ENCODE results near the gene SPACDR.
A peak's percentile ranks its signal among the peaks of the same experiment; 100 is the strongest.

SPACDR gene

DNA sequence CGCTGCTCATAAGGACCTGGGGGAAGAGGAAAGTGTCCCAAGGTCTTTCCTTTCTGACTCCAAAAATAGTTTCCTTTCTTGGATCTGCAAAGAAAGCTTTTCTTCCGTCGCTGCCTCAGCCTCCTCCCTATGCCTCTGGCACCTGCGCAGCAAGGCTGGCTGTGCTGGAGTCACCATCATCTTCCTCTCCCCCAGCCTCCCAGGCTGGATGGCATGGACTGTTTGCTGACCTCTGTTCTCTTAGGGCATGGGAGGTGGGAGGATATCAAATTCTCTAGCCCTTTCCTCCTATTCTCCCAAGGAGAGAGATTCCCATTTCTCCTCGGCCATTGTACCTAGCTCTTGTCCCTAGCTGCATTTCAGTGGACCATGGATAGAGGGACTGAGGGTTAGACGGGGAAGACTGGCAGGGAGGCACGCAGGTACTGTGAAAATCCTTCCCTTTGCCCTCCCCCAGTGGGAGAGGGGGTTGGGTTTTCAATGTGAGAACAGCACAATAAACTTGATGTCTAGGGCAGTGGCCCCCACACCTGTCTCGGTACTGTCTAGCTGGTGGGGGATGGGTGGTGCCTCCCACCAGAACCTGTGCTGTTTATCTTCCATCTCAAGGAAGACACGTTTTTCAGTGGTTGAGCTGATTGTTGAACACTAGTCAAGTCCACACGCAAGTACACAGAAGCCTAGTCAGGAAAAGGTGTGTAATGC lies 30.3 kb downstream of the SPACDR start:
- DNase-seq, result no peak

DNA sequence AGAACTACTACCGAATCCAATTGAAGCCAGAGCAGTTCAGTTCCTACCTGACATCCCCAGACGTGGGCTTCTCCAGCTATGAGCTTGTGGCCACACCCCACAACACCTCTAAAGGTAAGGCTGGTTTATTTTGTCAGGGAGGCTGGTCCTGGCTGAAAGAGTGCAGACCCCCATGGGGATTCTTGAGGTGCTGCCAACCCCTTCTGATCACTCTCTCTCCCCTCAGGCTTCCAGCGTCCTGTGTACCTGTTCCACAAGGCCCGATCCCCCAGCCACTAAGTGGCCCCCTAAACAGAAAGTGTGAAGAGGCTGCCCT lies 30.8 kb downstream of the SPACDR start:
- DNase-seq, result no peak

DNA sequence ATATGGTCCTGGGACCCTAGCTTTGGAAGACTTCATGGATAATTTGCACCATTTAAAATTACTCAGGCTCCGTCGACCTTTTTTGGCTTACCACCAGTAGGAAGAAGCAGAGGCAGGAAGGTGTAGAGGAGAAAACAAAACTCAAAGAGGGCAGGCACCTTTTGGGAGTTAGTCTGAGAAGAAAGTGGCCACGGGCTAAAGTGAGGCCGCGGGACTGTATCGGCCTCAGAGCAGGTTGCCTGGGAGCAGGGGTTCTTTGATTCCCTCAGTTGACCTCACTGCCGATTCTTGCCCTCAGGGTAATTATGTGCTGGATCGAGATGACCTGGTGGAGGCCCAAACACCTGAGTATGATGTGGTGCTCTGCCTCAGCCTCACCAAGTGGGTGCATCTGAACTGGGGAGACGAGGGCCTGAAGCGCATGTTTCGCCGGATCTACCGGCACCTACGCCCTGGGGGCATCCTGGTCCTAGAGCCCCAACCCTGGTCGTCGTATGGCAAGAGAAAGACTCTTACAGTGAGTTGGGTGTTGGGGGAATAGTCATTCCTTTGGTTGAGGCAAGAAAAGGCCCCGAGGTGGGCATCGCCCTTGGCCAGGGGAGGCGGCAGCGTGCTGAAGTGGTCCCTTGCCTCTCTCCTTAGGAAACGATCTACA lies 31.3 kb downstream of the SPACDR start:
- DNase-seq, result no peak

DNA sequence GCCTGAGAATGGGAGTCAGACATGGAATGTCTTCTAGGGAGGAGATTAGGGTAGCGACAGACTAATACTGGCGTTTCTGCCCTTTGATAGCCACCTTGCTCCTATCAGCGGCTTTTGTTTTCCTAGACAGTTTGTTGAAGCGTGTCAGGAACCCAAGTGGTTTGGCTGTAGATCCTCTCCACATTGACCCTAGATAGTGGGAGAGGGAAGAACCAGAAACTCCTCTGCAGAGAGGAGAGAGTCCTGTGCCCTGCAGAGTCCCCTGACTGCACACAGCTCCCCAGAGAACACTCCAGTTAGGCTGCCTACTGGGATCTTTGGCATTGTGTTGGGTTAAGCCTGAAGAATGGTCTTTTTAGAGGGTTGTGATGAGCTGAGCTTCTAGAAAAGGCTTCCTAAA lies 32.0 kb downstream of the SPACDR start:
- DNase-seq, result no peak

DNA sequence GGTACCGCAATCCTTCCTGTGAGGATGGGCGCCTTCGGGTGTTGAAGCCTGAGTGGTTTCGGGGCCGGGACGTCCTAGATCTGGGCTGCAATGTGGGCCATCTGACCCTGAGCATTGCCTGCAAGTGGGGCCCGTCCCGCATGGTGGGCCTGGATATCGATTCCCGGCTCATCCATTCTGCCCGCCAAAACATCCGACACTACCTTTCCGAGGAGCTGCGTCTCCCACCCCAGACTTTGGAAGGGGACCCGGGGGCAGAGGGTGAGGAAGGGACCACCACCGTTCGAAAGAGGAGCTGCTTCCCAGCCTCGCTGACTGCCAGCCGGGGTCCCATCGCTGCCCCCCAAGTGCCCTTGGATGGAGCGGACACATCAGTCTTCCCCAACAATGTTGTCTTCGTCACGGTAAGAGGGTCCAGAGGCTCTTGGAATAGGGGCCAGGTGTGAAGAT lies 32.7 kb downstream of the SPACDR start:
- DNase-seq, result no peak

DNA sequence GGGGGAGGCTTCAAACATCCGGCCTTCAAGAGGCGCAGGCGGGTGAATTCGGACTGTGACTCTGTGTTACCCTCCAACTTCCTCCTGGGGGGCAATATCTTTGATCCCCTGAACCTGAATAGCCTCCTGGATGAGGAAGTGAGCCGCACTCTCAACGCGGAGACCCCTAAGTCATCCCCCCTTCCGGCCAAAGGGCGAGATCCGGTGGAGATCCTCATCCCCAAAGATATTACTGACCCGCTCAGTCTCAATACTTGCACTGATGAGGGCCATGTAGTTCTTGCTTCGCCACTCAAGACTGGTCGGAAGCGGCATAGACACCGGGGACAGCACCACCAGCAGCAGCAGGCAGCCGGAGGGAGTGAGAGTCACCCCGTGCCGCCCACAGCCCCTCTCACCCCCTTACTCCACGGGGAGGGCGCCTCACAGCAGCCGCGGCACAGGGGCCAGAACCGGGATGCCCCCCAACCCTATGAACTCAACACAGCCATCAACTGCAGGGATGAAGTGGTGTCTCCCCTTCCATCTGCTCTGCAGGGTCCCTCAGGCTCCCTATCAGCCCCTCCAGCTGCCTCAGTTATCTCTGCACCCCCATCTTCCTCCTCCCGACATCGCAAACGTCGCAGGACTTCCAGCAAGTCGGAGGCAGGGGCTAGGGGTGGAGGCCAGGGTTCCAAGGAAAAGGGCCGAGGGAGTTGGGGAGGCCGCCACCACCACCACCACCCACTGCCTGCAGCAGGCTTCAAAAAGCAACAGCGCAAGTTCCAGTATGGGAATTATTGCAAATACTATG lies 33.4 kb downstream of the SPACDR start:
- no peak for DNase-seq

DNA sequence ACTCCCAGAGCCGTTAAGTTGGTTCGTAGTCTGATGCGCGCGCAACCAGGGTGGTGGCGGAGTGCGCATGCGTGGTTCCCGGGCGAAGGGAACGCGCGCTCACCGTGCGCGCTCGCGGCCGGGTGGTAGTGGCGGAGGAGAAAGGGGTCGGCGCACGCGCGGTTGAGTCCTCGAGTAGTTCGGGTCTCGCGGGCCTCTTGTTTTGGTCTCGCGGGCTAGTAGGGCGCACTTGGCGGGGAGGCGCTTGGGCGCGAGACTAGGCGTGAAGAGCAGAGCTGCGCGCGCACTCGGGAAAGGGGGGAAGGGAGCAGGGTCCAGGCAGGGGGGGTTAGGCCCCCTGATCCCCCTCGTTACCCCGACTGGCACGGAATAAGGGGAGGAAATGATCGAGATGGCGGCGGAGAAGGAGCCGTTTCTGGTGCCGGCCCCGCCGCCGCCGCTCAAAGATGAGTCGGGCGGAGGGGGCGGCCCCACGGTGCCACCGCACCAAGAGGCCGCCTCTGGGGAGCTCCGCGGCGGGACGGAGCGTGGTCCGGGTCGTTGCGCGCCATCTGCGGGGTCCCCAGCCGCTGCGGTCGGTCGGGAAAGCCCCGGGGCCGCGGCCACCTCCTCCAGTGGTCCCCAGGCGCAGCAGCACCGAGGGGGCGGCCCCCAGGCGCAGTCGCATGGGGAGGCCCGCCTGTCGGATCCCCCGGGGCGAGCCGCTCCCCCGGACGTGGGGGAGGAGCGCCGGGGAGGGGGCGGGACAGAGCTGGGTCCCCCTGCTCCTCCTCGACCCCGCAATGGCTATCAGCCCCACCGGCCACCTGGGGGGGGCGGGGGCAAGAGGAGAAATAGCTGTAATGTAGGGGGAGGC lies 34.2 kb downstream of the SPACDR start, which contains the start of gene MEPCE:
MEPCE (plus strand) TSS at position 195 of the 856 bp plus-strand sequence; CDS start at position 383, 188 bp downstream.
- peak; percentile 94 for DNase-seq

DNA sequence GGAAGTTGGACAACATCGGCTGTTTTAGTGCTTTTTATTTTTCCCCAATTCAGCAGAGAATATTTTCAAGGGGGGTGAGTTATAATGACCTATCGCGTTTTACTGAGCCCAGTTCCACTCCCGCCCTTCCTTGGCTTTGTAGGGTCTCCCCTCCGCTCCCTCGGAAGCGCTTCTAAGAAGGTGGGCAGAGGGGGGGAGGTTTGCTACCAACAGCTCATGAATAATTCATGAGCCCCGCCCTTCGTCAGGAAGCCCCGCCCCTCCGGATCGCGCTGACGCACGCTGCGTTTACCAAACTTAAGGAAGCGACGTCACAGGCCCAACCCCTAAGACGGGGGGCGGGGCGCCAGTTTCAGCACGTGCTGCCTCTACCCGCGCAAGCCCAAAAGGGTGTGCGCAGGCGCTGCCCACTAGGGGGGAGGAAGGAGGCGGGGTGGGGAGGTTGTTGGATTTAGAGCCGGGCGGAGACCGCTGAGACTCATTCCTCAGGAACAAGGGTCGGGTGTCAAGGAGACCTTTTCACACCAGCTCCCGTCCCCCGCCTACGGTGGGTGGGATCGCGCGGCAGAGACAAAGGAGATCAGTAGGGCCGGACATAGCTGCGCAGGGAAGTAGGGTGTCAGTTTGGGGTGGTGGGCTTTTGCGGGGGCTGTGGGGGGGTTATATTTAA lies 35.0 kb downstream of the SPACDR start:
- peak; percentile 99 for DNase-seq

DNA sequence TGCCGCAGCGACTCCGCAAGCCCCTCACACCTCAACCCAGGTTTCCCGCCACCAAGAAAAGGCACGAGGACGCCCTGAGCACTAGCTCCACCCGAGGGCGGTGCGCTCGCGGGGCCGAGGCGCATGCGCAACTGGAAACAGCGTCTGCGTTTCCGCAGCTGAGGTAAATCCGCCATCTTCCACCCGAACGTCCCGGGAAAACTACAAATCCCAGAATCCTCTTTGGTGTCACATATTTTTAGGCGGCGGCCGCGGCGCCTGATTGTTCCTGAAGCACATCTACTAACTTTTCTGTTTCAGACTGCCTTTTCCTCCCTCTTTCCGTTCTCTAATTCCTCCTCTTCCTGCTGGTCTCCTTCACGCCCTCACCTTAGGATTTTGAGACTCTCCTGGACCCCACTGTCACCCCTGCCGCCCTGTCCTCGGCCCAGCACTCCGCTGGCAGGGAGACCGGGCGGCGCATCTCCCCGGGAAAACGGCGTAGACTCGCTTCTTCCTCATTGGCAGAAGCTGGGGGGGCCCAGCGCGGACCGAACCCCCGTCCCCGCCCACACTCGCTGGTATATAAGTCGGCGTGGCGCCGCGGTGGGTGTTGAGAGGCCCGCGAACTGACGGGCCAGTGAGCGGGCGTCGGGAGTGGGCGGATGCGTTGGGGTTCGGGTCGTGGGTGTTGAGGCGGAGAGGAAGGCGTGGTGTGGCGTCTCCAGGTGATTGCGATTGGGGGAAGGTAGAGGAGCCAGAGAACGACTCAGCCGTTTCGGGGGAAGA lies 35.7 kb downstream of the SPACDR start, which contains the start of gene ZCWPW1:
ZCWPW1 (minus strand) TSS at position 505 of the 768 bp plus-strand sequence. CDS start 8,054 bp downstream, outside the sequence.
- DNase-seq, result peak; percentile 95

DNA sequence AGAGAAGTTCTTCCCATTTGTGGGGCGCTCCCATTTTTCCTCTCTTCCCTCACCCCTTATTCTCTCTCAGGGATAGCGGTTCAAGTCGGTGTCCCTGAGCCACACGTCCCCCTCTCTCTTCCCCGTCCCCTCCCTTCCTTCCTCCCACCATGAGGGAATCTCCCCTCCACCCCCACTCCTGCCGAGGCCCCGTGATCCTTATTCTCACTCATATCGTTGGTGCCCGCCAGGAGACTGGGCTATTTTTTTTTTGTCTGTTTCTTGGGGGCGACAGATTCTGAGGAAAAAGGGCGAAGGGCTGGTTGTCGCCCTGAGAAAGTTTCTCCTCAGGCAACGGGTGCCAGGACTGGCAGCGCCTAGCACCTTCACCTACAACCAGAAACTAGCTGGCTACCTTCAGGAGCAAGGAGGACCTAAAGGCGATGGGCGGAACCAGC lies 36.3 kb downstream of the SPACDR start:
- no peak for DNase-seq

DNA sequence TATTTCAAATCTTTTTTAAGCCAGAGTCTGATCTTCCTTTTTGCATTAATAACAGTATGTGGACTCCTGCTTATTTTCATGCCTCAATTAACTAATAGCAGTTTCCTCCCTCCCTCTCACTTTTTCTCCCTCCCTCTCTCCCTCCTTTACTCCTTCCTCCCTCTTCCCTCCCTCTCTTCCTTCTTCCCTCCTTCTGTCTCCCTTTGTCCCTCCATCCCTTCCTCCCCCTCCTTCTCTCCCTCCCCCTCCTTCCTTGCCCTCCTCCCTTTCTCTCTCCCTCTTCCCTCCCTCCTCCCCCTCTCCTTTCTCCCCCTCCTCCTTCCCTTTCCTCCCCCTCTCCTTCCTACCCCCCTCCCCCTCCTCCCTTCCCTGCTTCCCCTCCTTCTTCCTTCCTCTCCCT lies 37.5 kb downstream of the SPACDR start:
- DNase-seq, result no peak

DNA sequence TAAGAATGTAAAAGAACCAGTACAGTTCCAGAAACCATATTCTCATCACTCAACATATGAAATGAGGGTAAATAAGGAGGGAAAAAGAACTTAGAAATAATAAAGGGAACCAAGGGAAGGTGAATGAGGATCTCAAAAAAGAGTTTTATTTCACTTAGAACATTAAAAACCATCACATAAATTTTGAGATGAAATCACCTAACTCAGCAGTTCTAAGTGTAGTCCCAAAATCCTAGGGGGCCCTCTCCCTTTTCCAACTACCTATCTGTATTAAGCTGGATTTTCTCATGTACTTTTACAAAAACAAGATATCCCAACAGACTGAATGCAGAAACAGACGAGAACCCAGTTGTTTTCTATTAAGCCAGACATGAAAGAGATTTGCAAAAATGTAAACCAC lies 38.7 kb downstream of the SPACDR start:
- DNase-seq, result no peak

DNA sequence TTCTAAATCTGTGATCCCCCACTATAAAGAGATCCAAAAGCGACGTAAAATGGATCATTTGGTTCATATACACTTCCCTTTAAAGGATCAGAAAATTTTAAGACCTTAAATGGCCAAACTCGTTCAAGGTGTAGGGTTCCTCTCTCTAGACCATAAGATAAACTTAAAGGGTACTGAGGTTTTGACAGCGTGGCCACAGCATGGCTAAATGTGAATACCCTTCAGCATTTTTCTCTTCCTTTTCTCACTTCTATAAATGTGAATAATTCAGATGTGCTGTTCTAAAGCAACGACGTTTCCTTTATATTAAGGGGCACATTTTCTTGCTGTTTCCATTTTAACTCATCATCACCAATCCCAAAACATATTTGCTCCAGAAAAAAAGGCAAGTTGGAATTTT lies 40.7 kb downstream of the SPACDR start:
- DNase-seq, result no peak

DNA sequence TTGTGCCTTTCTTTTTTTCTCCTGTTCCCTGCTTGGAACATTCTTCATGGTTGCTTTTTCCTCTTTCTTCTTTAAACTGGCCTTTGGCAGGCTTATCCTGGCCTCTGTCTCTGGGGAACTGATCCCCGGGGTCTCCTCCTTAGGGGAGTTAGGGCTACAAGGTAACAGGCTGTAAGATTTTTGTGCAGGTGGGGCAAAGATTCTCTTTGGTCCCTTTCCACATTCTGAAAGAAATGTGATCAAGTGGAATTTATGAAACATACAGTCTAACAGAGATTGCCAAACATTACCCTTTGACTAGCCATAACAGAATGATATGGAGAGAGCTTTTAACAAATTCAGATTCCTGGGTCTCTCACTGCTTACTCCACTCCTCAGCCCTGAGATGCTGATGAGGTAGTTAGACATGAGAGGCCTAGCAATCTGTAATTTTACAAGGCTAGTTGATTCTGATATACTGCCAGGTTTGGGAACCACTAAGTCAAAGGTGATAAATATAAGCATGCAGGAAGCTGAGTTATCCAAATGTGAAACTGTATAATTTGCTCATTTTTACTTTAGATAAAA lies 44.3 kb downstream of the SPACDR start:
- no peak for DNase-seq

DNA sequence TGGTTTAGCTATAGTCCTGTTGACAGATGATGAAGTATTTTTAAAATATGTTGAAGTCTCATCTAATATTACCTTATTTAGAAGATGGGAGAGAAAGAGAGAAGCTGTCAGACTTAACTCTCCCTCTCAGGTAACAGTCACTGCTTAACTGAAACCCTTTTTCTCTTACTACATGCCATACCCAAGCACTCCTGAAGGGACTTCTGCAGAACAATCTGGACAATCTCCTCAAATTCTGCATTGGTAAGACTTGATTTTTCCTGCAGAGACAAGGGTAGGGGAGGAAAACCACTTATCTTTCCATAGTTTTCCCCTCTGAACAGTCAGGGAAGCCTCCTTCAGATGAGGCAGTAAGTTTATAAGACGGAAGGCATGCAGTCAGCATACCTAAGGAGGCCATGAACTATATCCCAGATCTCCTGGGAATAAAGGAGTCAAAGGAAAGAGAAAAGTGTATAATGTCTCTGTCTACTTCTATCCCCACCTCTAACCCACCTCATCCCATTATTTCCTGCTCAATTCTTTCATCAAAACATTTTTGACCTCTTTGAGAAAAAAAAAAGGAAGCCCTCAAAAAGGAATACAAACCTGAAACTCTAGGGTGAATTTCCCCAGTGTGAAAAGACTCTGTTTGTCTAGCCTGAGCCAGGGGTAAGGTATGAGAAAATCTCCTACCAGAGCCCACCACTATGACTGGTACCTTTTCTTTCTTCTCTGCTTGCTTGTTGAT lies 45.0 kb downstream of the SPACDR start:
- no peak for DNase-seq

DNA sequence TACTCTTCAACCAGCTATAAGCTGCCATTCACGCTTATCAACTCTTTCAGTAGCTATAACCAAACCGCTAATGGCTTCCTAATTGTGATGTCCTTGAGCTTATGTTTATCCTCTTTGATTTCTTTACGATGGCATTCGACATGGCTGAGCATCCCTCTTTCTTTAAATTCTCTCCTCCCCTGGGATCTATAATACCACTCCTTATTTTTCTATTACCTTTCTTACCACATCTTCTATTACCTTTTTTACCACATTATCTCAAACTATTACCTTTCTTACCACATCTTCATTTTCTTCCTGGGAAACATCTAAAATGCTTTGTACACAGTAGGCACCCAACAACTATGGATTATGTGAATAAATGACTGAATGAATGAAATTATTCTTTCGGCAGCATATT lies 48.6 kb downstream of the SPACDR start:
- DNase-seq, result no peak

DNA sequence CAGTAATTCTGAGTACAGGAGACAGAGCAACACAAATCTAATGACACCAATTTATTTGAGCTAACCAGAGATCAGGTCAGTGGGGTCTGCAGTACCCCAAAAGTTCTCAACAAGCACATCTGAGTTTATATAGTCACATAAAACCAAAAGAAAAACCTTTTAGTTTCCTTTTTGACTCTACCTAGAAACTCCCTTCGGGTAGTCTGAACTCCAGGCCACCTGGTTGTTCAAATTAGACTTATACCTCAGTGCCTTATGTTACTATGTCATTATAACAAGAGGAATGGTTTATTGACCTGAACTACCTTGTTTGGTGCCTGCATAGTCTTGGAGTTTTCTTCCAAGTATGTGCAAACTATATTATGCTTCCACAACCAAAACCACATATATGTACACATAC lies 50.2 kb downstream of the SPACDR start:
- no peak for DNase-seq

DNA sequence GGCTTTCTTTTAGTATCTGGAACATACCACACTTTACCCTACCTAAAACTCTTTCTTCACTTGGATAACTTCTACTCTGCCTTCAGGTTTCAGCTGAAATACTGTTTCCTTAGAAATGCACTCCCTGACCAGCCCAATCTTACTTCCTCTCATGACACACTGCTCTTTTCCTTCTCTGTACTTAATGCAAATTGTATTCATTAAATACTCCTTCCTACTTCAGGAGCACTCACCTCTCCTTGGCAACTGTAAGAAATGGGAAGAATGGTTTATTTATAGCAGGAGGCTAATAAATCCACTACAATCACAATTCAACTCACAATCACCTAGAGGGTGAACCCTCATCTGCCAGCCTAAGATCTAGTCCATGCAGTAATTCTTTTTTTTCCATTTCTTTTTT lies 50.7 kb downstream of the SPACDR start:
- no peak for DNase-seq

DNA sequence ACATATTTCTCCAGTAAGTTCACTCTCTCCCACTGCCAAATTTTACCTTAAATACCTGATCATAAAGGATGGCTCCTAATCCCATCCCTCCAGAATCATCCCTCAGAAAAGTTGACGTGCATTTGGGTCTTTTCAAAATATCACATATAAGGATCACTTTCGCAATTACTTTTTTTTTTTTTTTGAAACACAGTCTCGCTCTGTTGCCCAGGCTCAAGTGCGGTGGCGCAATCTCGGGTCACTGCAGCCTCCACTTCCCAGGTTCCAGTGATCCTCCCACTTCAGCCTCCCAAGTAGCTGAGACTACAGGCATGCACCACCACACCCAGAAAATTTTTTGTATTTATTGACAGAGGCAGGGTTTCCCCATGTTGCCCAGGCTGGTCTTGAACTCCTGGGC lies 53.0 kb downstream of the SPACDR start:
- no peak for DNase-seq

Measured in NCI-H2029 (cell line).